Neuronal stem cell (in vitro differentiated cells): ENCODE measurements around the gene CDC42.
A peak's percentile ranks its signal among the peaks of the same experiment; 100 is the strongest.

Experiments used
- DNase-seq: peaks from one replicate; pipeline ENCODE4 v3.0.0-alpha.2; 2013; ENCODE audit warnings: low spot score
- H2AFZ ChIP-seq: one replicate; pipeline ENCODE4 v1.6.1; 2013; ENCODE audit warnings: mild to moderate bottlenecking, low read length, inconsistent platforms
- H2AK5ac ChIP-seq: 2 replicates; pipeline ENCODE4 v1.6.1; 2013; ENCODE audit warnings: low read depth, mild to moderate bottlenecking, inconsistent platforms, low read length, moderate library complexity, mixed read lengths
- H2BK120ac ChIP-seq: 2 replicates; pipeline ENCODE4 v1.6.1; 2013; ENCODE audit warnings: low read depth, mild to moderate bottlenecking, inconsistent platforms, low read length, moderate library complexity, mixed read lengths
- H2BK12ac ChIP-seq: one replicate; pipeline ENCODE4 v1.6.1; 2013; ENCODE audit warnings: low read length, inconsistent platforms
- H2BK15ac ChIP-seq: 2 replicates; pipeline ENCODE4 v1.6.1; 2013; ENCODE audit warnings: mild to moderate bottlenecking, low read length, inconsistent platforms, mixed read lengths
- H2BK5ac ChIP-seq: one replicate; pipeline ENCODE4 v1.6.1; 2013; ENCODE audit warnings: inconsistent platforms, mild to moderate bottlenecking, low read length, moderate library complexity
- H3K14ac ChIP-seq: one replicate; pipeline ENCODE4 v1.6.1; 2013; ENCODE audit warnings: low read length, inconsistent platforms
- H3K18ac ChIP-seq: 2 replicates; pipeline ENCODE4 v1.6.1; 2013; ENCODE audit warnings: low read length, inconsistent platforms
- H3K23ac ChIP-seq: 2 replicates; pipeline ENCODE4 v1.6.1; 2013; ENCODE audit warnings: low read depth, mild to moderate bottlenecking, mixed read lengths, low read length, inconsistent platforms; ENCODE audit not compliant: poor library complexity
- H3K27ac ChIP-seq: replicated peaks from 3 replicates; pipeline ENCODE4 v1.5.1; 2013; ENCODE audit warnings: low read length, inconsistent platforms
- H3K27me3 ChIP-seq, 3 experiments: 2 replicates each; pipeline ENCODE4 v1.6.1; 2013; ENCODE audit warnings: low read length in 3 of 3, mild to moderate bottlenecking in 2 of 3, inconsistent platforms in 1 of 3, low read depth in 1 of 3, mixed read lengths in 1 of 3, moderate library complexity in 1 of 3; ENCODE audit not compliant: control insufficient read depth in 3 of 3, insufficient read depth in 3 of 3
- H3K36me3 ChIP-seq, 2 donors: replicated peaks in 1 of 2; 2 replicates each; pipeline ENCODE4 v1.6.1; 2013; ENCODE audit warnings: low read length in 2 of 2; ENCODE audit not compliant: control insufficient read depth in 2 of 2, insufficient read depth in 2 of 2
- H3K4ac ChIP-seq: 2 replicates; pipeline ENCODE4 v1.6.1; 2013; ENCODE audit warnings: inconsistent platforms, mild to moderate bottlenecking, low read length, moderate library complexity
- H3K4me1 ChIP-seq, 2 donors: 1 replicate in 1 of 2; 2 replicates in 1 of 2; pipeline ENCODE4 v1.6.1; 2013; ENCODE audit warnings: low read length in 2 of 2, low read depth in 1 of 2; ENCODE audit not compliant: control insufficient read depth in 2 of 2, insufficient read depth in 1 of 2
- H3K4me2 ChIP-seq: one replicate; pipeline ENCODE4 v1.6.1; 2013; ENCODE audit warnings: mild to moderate bottlenecking, low read length, inconsistent platforms; ENCODE audit not compliant: insufficient read depth, poor library complexity, severe bottlenecking
- H3K4me3 ChIP-seq, 2 donors: 2 replicates each; pipeline ENCODE4 v1.5.1; 2013; ENCODE audit warnings: low read length in 2 of 2, mild to moderate bottlenecking in 2 of 2, inconsistent platforms in 1 of 2, moderate library complexity in 1 of 2
- H3K79me1 ChIP-seq: one replicate; pipeline ENCODE4 v1.6.1; 2013; ENCODE audit warnings: low read depth, mild to moderate bottlenecking, inconsistent platforms, low read length, moderate library complexity
- H3K9ac ChIP-seq: one replicate; pipeline ENCODE4 v1.6.1; 2013; ENCODE audit warnings: mild to moderate bottlenecking, low read depth, low read length, inconsistent platforms; ENCODE audit not compliant: poor library complexity
- H3K9me3 ChIP-seq, 2 donors: replicated peaks in 1 of 2; 2 replicates each; pipeline versions ENCODE3 to v1.6.1; 2013; ENCODE audit warnings: low read length in 2 of 2, mild to moderate bottlenecking in 2 of 2, inconsistent platforms in 1 of 2, low read depth in 1 of 2, mixed read lengths in 1 of 2, moderate library complexity in 1 of 2; ENCODE audit not compliant: control insufficient read depth in 2 of 2, insufficient read depth in 1 of 2
- H4K8ac ChIP-seq: one replicate; pipeline ENCODE4 v1.6.1; 2013; ENCODE audit warnings: low read depth, mild to moderate bottlenecking, inconsistent platforms, low read length, moderate library complexity
- H4K91ac ChIP-seq: one replicate; pipeline ENCODE4 v1.6.1; 2013; ENCODE audit warnings: low read length, low read depth, mild to moderate bottlenecking, inconsistent platforms; ENCODE audit not compliant: poor library complexity
- WGBS, 2 donors: extraction: QIAGEN DNeasy Blood & Tissue Kit; methylation state at CpG; one replicate each; pipeline ENCODE4 v1.1.7; 2013; ENCODE audit warnings: missing lambda C conversion rate in 2 of 2, mixed read lengths in 1 of 2; ENCODE audit not compliant: insufficient read length in 2 of 2, insufficient replicate concordance in 1 of 2; ENCODE audit errors: extremely low coverage in 2 of 2; 5-methylcytosine and 5-hydroxymethylcytosine counted together

The CDC42 gene

DNA sequence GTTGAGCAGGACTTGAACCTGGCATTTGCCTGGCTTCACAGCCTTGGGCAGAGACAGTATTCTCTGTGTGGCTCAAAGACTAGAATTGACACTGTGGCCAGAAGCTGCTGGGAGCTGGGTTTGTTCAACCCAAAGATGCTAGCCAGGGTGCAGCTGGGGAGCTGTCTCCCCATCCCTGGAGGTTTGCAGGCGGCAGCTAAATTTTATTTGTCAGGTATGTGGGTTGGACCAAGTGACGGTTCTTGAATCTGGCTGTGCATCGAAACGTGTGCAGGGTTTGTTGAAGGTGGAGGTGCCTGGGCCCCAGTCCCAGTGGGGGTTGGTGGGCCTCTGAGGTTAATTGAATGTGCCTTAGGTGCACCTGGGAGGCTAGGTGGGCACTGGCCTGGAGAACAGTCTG, 78.6 kb downstream of the CDC42 start:
- no peak overlapping the region for H2AK5ac ChIP-seq
- no peak overlapping the region for H2AFZ ChIP-seq
- WGBS, 2 donors = no CpG with 5 or more reads among the region's 4 CpGs

GRCh38 chr1:22131875-22132486, 79.5 kb downstream of the CDC42 start:
- Histone ChIP-seq H3K4me2 (no peak overlapping the region), H4K91ac (no peak overlapping the region), H3K79me1 (peaks cover 3% of the 10 kb centered on the region), H3K9me3 (peaks cover 0 to 2% of the 10 kb centered on the region in 2 donors), H3K14ac (no peak overlapping the region), H2BK12ac (no peak overlapping the region), H3K27ac (no peak overlapping the region), H3K36me3 (no peaks in the 10 kb centered on the region), H3K23ac (no peak overlapping the region), H4K8ac (no peak overlapping the region), H2BK120ac (no peak overlapping the region), H3K4me3 (no peak overlapping the region), H2BK5ac (no peak overlapping the region), H2AFZ (no peak overlapping the region), H3K4ac (no peak overlapping the region), H3K27me3 (peaks cover 0 to 42% (median 37%) of the 10 kb centered on the region in 3 experiments), H3K18ac (no peak overlapping the region), H3K4me1 (peaks cover 2% of the 10 kb centered on the region in 2 donors), H3K9ac (no peak overlapping the region), H2BK15ac (no peak overlapping the region), H2AK5ac (peak overlapping the region; percentile 36)
- no CpG with 5 or more reads among the region's 10 CpGs for WGBS, 2 donors
- peak; percentile 59 for DNase-seq

More for the DNA sequence above, 78.6 kb downstream of the CDC42 start:
- Histone ChIP-seq H3K18ac (no peak overlapping the region), H3K4me3 (no peak overlapping the region), H3K79me1 (peaks cover 3% of the 10 kb centered on the region), H3K9me3 (peaks cover 0 to 2% of the 10 kb centered on the region in 2 donors), H3K4me2 (no peak overlapping the region), H3K14ac (no peak overlapping the region), H4K8ac (no peak overlapping the region), H2BK120ac (no peak overlapping the region), H2BK12ac (no peak overlapping the region), H3K4ac (no peak overlapping the region), H2BK15ac (no peak overlapping the region), H3K23ac (no peak overlapping the region), H3K36me3 (no peaks in the 10 kb centered on the region), H3K9ac (no peak overlapping the region), H2BK5ac (no peak overlapping the region), H4K91ac (no peak overlapping the region), H3K27ac (no peak overlapping the region), H3K4me1 (no peaks in the 10 kb centered on the region), H3K27me3 (peaks cover 0 to 33% (median 33%) of the 10 kb centered on the region in 3 experiments)
- no peak for DNase-seq

DNA sequence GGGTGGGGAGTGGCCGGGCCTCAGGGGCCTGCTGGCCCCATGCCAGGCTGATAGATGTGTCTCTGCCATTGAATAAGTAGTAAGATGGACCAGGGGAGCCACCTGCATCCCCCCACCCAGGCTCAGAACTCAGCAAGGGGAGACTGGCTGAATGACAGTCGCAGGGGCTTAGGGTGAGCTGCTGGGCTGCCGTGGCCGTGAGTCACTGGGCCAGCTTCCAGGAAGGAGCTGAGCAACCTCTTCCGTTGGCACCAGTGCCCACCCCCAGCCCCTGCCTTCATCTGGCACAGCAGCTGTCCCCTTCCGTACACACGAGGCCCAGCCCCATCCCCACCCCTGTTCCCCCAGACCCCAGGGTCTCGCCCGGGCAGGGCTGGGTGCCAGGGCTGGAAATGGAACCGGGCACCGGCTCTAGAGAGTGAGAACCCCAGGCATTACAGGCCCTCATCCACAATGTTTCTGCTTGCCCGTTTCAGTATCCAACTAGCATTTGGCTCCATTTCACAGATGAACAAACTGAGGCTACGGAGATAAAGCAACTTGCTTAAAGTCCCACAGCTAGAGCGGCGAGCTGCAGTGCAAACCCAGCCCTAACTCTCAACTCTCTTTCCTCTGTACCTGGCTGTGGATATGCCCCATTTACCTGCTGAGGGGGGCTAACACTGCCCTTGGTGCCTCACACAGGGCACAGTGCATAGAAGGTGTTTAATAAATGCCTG, 80.2 kb downstream of the CDC42 start:
- Histone ChIP-seq H3K27me3 (peaks cover 0 to 49% (median 44%) of the 10 kb centered on the region in 3 experiments), H3K36me3 (no peaks in the 10 kb centered on the region), H3K27ac (no peak overlapping the region), H2BK120ac (no peak overlapping the region), H2AFZ (no peak overlapping the region), H2AK5ac (no peak overlapping the region), H4K91ac (no peak overlapping the region), H3K4me1 (peaks cover 6 to 9% of the 10 kb centered on the region in 2 donors), H3K23ac (no peak overlapping the region), H3K14ac (no peak overlapping the region), H3K4ac (no peak overlapping the region), H3K79me1 (peaks cover 3% of the 10 kb centered on the region), H2BK5ac (no peak overlapping the region), H3K4me2 (no peak overlapping the region), H2BK12ac (no peak overlapping the region), H3K18ac (no peak overlapping the region), H3K9me3 (peaks cover 0 to 2% of the 10 kb centered on the region in 2 donors), H3K4me3 (no peak overlapping the region), H2BK15ac (no peak overlapping the region), H3K9ac (no peak overlapping the region), H4K8ac (no peak overlapping the region)
- no CpG with 5 or more reads among the region's 15 CpGs for WGBS, 2 donors
- no peak for DNase-seq

DNA sequence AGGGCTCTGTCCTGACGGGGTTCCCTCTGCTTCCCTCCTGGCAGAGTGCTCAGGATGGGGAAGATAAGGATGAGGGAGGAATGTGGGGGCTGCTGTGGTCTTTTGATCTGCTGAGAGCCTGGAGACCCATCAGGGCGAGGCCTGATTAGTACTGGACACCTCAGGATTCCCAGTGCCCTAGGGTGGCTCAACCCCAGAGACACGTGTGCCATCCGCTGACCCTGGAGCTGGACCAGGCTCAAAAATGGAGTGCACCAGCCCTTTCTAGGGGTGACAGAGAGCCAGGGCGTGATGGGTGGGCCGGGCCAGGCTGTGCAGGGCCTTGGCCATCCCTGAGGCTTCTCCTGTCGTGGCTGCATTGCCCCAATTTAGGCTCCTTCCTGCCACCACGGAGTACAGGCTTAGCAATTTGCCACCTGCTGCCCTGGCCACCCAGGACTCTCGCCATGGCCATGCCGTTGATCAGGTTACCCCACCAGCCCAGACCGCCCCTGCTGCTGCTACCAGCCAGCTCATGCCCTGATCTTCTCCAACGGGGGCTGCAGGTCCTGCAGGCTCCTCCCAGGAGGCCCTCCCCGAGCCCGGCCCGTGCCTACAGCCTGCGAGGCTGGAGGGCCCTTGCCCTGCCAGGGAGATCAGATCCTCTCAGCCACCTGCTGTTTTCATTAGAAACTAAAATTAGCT, 80.9 kb downstream of the CDC42 start:
- Histone ChIP-seq H3K27ac (no peak overlapping the region), H3K9me3 (peaks cover 0 to 2% of the 10 kb centered on the region in 2 donors), H3K14ac (no peak overlapping the region), H2AFZ (no peak overlapping the region), H4K91ac (no peak overlapping the region), H2BK5ac (no peak overlapping the region), H3K27me3 (peaks cover 0 to 56% (median 50%) of the 10 kb centered on the region in 3 experiments), H2BK120ac (no peak overlapping the region), H3K4me2 (no peak overlapping the region), H3K4me1 (peaks cover 6 to 10% of the 10 kb centered on the region in 2 donors), H2BK12ac (no peak overlapping the region), H3K18ac (peak overlapping the region; percentile 31), H3K23ac (no peak overlapping the region), H2BK15ac (no peak overlapping the region), H3K79me1 (peaks cover 3% of the 10 kb centered on the region), H2AK5ac (peak overlapping the region; percentile 17), H3K36me3 (no peaks in the 10 kb centered on the region), H4K8ac (no peak overlapping the region), H3K9ac (no peak overlapping the region), H3K4me3 (peak overlapping the region in 1 of 2 donors; percentile 51), H3K4ac (no peak overlapping the region)
- no peak for DNase-seq
- no CpG with 5 or more reads among the region's 16 CpGs for WGBS, 2 donors
